HepG2 (cell line): ENCODE measurements around the gene PGM2. TPM values are rescaled to one million over a fixed set of nuclear protein-coding genes. Genes with fewer than 3 reads are reported as not detected.

Experiments used
- ATAC-seq: fragments of 200-7000 bp; cut with Tn5 transposase; 3 replicates; pipeline ENCODE4 v1.9.1; 2020; ENCODE audit warnings: mild to moderate bottlenecking, moderate library complexity
- BruUV-seq: library from RNA; stranded (reverse); fragments of 400-500 nt; replicated peaks from 2 replicates; lab custom pipeline; 2021; lab: Mats Ljungman, UMichigan
- CTCF ChIA-PET: fragments of 300-600 bp; formaldehyde crosslinking; extraction: SDS; loops from one replicate; lab custom pipeline; 2021; ENCODE audit warnings: low total read pairs, inconsistent platforms, low intra/inter-chr PET ratio; lab: Yijun Ruan, JAX
- POLR2A ChIA-PET: fragments of 350-600 bp; sonication (Branson Sonifier 250); formaldehyde crosslinking; loops from one replicate; lab custom pipeline; 2020; ENCODE audit warnings: antibody characterized with exemption, inconsistent platforms; lab: Yijun Ruan, JAX
- DNase-seq: peaks from one replicate; pipeline ENCODE4 v3.0.0-alpha.2; 2015; ENCODE audit warnings: low spot score
- FAIRE-seq: peaks from 3 replicates; lab custom pipeline; 2011; peaks lifted over from hg19 to GRCh38; lab: Jason Lieb, UNC
- H2AFZ ChIP-seq: one replicate; pipeline ENCODE4 v1.6.1; 2011; ENCODE audit warnings: low read length, inconsistent platforms
- H3K27ac ChIP-seq: fragments of 300-600 bp; 3 replicates; pipeline ENCODE4 v1.8.0; 2011; ENCODE audit warnings: mixed run types, mild to moderate bottlenecking, mixed read lengths, low read length, inconsistent platforms; ENCODE audit not compliant: insufficient read depth; ENCODE audit errors: extremely low read length
- H3K27me3 ChIP-seq, 2 experiments: fragments of 200-600 bp in 1 of 2; 2 replicates in 1 of 2; 3 replicates in 1 of 2; pipeline versions ENCODE4 v1.6.0 to v1.8.0; 2011; ENCODE audit warnings: low read length in 2 of 2, mild to moderate bottlenecking in 2 of 2, moderate library complexity in 2 of 2, inconsistent platforms in 1 of 2; ENCODE audit not compliant: insufficient read depth in 2 of 2, control insufficient read depth in 1 of 2
- H3K36me3 ChIP-seq, 2 experiments: fragments of 200-600 bp in 1 of 2; replicated peaks in 1 of 2; 2 replicates in 1 of 2; 3 replicates in 1 of 2; pipeline versions ENCODE4 v1.5.1 to v1.8.0; 2011; ENCODE audit warnings: low read length in 2 of 2, inconsistent platforms in 1 of 2; ENCODE audit not compliant: insufficient read depth in 2 of 2, control insufficient read depth in 1 of 2
- H3K4me1 ChIP-seq: 2 replicates; pipeline ENCODE4 v1.5.1; 2012; ENCODE audit warnings: low read length, inconsistent platforms; ENCODE audit not compliant: insufficient read depth
- H3K4me2 ChIP-seq: 2 replicates; pipeline ENCODE4 v1.6.0; 2011; ENCODE audit warnings: low read depth, low read length, inconsistent platforms
- H3K4me3 ChIP-seq, 3 experiments: fragments of 200-600 bp in 1 of 3; sonication (generic), shearing (Covaris generic) in 1 of 3; replicated peaks in 1 of 3; 2 replicates each; pipeline ENCODE4 v1.5.1; 2011 to 2016; ENCODE audit warnings: low read length in 3 of 3, inconsistent platforms in 2 of 3, low read depth in 2 of 3, mild to moderate bottlenecking in 2 of 3, control low read depth in 1 of 3, mixed read lengths in 1 of 3; ENCODE audit not compliant: insufficient read depth in 1 of 3
- H3K79me2 ChIP-seq: one replicate; pipeline ENCODE4 v1.6.1; 2011; ENCODE audit warnings: low read length, inconsistent platforms; ENCODE audit not compliant: insufficient read depth
- H3K9ac ChIP-seq: 2 replicates; pipeline ENCODE4 v1.6.0; 2011; ENCODE audit warnings: mild to moderate bottlenecking, low read depth, low read length, inconsistent platforms; ENCODE audit not compliant: insufficient read depth
- H3K9me3 ChIP-seq: 2 replicates; pipeline ENCODE4 v1.5.1; 2012; ENCODE audit warnings: mild to moderate bottlenecking, low read length
- H4K20me1 ChIP-seq: 2 replicates; pipeline ENCODE4 v1.6.0; 2011; ENCODE audit warnings: inconsistent platforms, mild to moderate bottlenecking, low read length, moderate library complexity; ENCODE audit not compliant: insufficient read depth
- ARID4A ChIP-seq: sonication (generic); formaldehyde crosslinking; IDR thresholded peaks from 2 replicates; pipeline ENCODE4 v1.5.0; 2020; ENCODE audit warnings: mild to moderate bottlenecking, missing genetic modification reagents, borderline replicate concordance
- CBX5 ChIP-seq: sonication (generic); formaldehyde crosslinking; IDR thresholded peaks from 2 replicates; pipeline ENCODE4 v1.4.0; 2020; ENCODE audit warnings: missing genetic modification reagents, borderline replicate concordance
- ZBTB21 ChIP-seq: sonication (generic); formaldehyde crosslinking; IDR thresholded peaks from 2 replicates; pipeline ENCODE4 v1.4.0; 2020; ENCODE audit warnings: missing genetic modification reagents
- ZC3H13 ChIP-seq: sonication (generic); formaldehyde crosslinking; IDR thresholded peaks from 2 replicates; pipeline ENCODE4 v1.8.1; 2023; ENCODE audit warnings: mild to moderate bottlenecking, missing genetic modification reagents, moderate library complexity
- ZFP82 ChIP-seq: sonication (generic); formaldehyde crosslinking; IDR thresholded peaks from 2 replicates; pipeline ENCODE4 v1.5.1; 2020; ENCODE audit warnings: mild to moderate bottlenecking, missing genetic modification reagents, borderline replicate concordance
- ZFX ChIP-seq: sonication (generic); formaldehyde crosslinking; IDR thresholded peaks from 2 replicates; pipeline ENCODE4 v1.4.0; 2020; ENCODE audit warnings: mild to moderate bottlenecking, low read depth, missing genetic modification reagents, moderate library complexity
- ZNF30 ChIP-seq: sonication (generic); formaldehyde crosslinking; IDR thresholded peaks from 2 replicates; pipeline ENCODE4 v1.5.0; 2020; ENCODE audit warnings: mild to moderate bottlenecking, missing genetic modification reagents
- WGBS: methylation state at CpG from one replicate; pipeline ENCODE4 v1.1.6; 2017; ENCODE audit warnings: low lambda C conversion rate; 5-methylcytosine and 5-hydroxymethylcytosine counted together
- in situ Hi-C: cut with HindIII; loops from 2 replicates; pipeline ENCODE4 v1.10.0; 2017; ENCODE audit warnings: low pct_unique_long_range_greater_than_20kb; ENCODE audit not compliant: extremely low pct_ligation_motif_present
- intact Hi-C: fragments of 100-400 bp; cut with micrococcal nuclease; formaldehyde crosslinking; loops from one replicate; pipeline ENCODE4 v1.10.0; 2022; ENCODE audit not compliant: unreplicated experiment
- polyA plus RNA-seq, 8 experiments: library from polyadenylated mRNA; depleted of rRNA in 3 of 8; stranded (reverse) in 7 of 8; unstranded in 1 of 8; fragments of >200 nt; fragmentation: Illumina TruSeq in 4 of 8; extraction: Trizol in 4 of 8; gene quantifications; 2 replicates each; pipeline versions ENCODE4 v1.2.1 to v1.2.3, GENCODE V29; 2011 to 2016; ENCODE audit warnings: low read depth in 4 of 8, missing spikeins in 1 of 8, mixed read lengths in 1 of 8; ENCODE audit not compliant: insufficient read depth in 1 of 8
- total RNA-seq, 5 experiments: library from RNA; depleted of rRNA; stranded (reverse); fragments of >200 nt; fragmentation: Illumina TruSeq; extraction: Trizol; gene quantifications; 2 replicates each; pipeline ENCODE4 v1.2.3, GENCODE V29; 2016; ENCODE audit warnings: low read depth in 1 of 5

PGM2 gene
- total and polyA plus RNA-seq, 2 of the 13 experiments (the other 11 are each of a cell fraction or from before 2014, with no cell fraction given) = 14.6 to 36.9 TPM

GRCh38 chr4:37837446-37837845, 11.0 kb downstream of the PGM2 start (continued):
- TF ChIP-seq ARID4A (CRISPR knock-in tag) (no peak), ZNF30 (CRISPR knock-in tag) (no peak), ZC3H13 (no peak), CBX5 (CRISPR knock-in tag) (no peak), ZFP82 (no peak)
- TF ChIP-seq, all 625 proteins: peak for 0

GRCh38 chr4:37839426-37839825, 12.9 kb downstream of the PGM2 start:
- H3K79me2 ChIP-seq = no peaks in the 10 kb centered on the region
- H3K9me3 ChIP-seq = no peaks in the 10 kb centered on the region
- H3K9ac ChIP-seq = no peak overlapping the region
- DNase-seq = no peak
- H3K27ac ChIP-seq = no peak overlapping the region
- no peak for TF ChIP-seq ZFX (CRISPR knock-in tag)
- no peak for TF ChIP-seq ZBTB21 (CRISPR knock-in tag)
- TF ChIP-seq, all 625 proteins: peak for 0
- 45% methylated on average over 2 of the region's 2 CpGs for WGBS
- no TSS peak for BruUV-seq
- no peak for FAIRE-seq
- CTCF ChIA-PET = no interaction called here
- peaks cover 9 to 45% of the 10 kb centered on the region in 2 experiments for H3K36me3 ChIP-seq
- ATAC-seq = no peak
- no peak overlapping the region for H3K4me3 ChIP-seq
- H4K20me1 ChIP-seq = no peaks in the 10 kb centered on the region
- H3K27me3 ChIP-seq = no peaks in the 10 kb centered on the region
- no peaks in the 10 kb centered on the region for H3K4me1 ChIP-seq
- H3K4me2 ChIP-seq = no peak overlapping the region
- intact Hi-C loops (no loop called here), in situ Hi-C loops (no loop called here)
- H2AFZ ChIP-seq = no peak overlapping the region
- POLR2A ChIA-PET = no interaction called here
